ENCODE data around the gene NEIL1.
"Not testable (repeated sequence)": the region's sequence is repeated elsewhere in the genome, so short reads cannot be mapped to it uniquely, and the experiment has no call there.

NEIL1 gene

GRCh38 chr15:75383986-75384385 lies 37.1 kb downstream of the NEIL1 start:
- not testable (repeated sequence) for DNase-seq

GRCh38 chr15:75389791-75390382 lies 43.0 kb downstream of the NEIL1 start:
- DNase-seq, result no peak

- DNase-seq, result no peak
Measured at GRCh38 chr15:75397494-75397893, 50.7 kb downstream of the NEIL1 start.

GRCh38 chr15:75403892-75404291 lies 57.1 kb downstream of the NEIL1 start:
- no peak for DNase-seq
